Uterus (tissue), 4 donors: ENCODE measurements around the gene TMEM175. TPM values are rescaled to one million over a fixed set of nuclear protein-coding genes. Genes with fewer than 3 reads are reported as not detected.
"Not testable (repeated sequence)": the region's sequence is repeated elsewhere in the genome, so short reads cannot be mapped to it uniquely, and the experiment has no call there.

ENCODE experiments used
- DNase-seq, 2 donors: peaks; one replicate each; pipeline ENCODE4 v3.0.0-alpha.2; 2019 to 2020
- H3K27ac ChIP-seq, 2 donors: fragments of 200-600 bp; sonication (generic); 1 replicate in 1 of 2; 2 replicates in 1 of 2; pipeline ENCODE4 v1.5.1; 2016 to 2018
- H3K27me3 ChIP-seq, 2 donors: fragments of 200-600 bp; sonication (generic); one replicate each; pipeline ENCODE4 v1.5.1; 2018 to 2019; ENCODE audit warnings: control low read depth in 1 of 2
- H3K36me3 ChIP-seq, 2 donors: fragments of 200-600 bp; sonication (generic); one replicate each; pipeline ENCODE4 v1.5.1; 2019; ENCODE audit warnings: control low read depth in 1 of 2
- H3K4me1 ChIP-seq, 2 donors: fragments of 200-600 bp; sonication (generic); one replicate each; pipeline ENCODE4 v1.5.1; 2018 to 2019; ENCODE audit warnings: control low read depth in 1 of 2
- H3K4me3 ChIP-seq, 2 donors: fragments of 200-600 bp; sonication (generic); 1 replicate in 1 of 2; 2 replicates in 1 of 2; pipeline ENCODE4 v1.5.1; 2018 to 2019; ENCODE audit warnings: mild to moderate bottlenecking in 1 of 2
- H3K9me3 ChIP-seq, 2 donors: fragments of 200-600 bp; sonication (generic); one replicate each; pipeline ENCODE4 v1.5.1; 2019; ENCODE audit warnings: control low read depth in 1 of 2
- POLR2A ChIP-seq, 2 donors: fragments of 450-650 bp; IDR thresholded peaks; one replicate each; pipeline ENCODE4 v1.6.1; 2016; ENCODE audit warnings: antibody characterized with exemption in 2 of 2, mild to moderate bottlenecking in 1 of 2, moderate library complexity in 1 of 2
- intact Hi-C: fragments of 100-400 bp; cut with DNase I; formaldehyde crosslinking; loops from one replicate; pipeline ENCODE4 v1.15.1; 2023; ENCODE audit warnings: low total_unique reads
- total RNA-seq, 4 donors: library from RNA; depleted of rRNA in 3 of 4; stranded (reverse); fragments of >200 nt in 3 of 4; gene quantifications; one replicate each; pipeline versions ENCODE4 v1.1.0 to v1.2.4, GENCODE V29; 2014 to 2023
- TF ChIP-seq, protein P1 (sequence below), 4 experiments: fragments of 200-600 bp in 2 of 4; fragments of 450-650 bp in 2 of 4; sonication (generic) in 2 of 4; IDR thresholded peaks; one replicate each; pipeline ENCODE4 v1.5.1; 2016 to 2019; ENCODE audit warnings: antibody characterized with exemption in 4 of 4, mild to moderate bottlenecking in 2 of 4, moderate library complexity in 1 of 4
- donor health status: DM: yes; HTN: yes; CAD: no.

Gene TMEM175
- total RNA-seq, 4 donors from 2014 or later = 9.9 to 39.7 (median 26.3) TPM

GRCh38 chr4:917466-917865, 14.8 kb upstream of the TMEM175 start:
- Histone ChIP-seq H3K9me3 (no peaks in the 10 kb centered on the region), H3K4me1 (peaks cover 0 to 3% of the 10 kb centered on the region in 2 donors), H3K27ac (no peak overlapping the region), H3K36me3 (no peaks in the 10 kb centered on the region), H3K4me3 (no peak overlapping the region), H3K27me3 (no peaks in the 10 kb centered on the region)
- TF ChIP-seq POLR2A (IDR thresholded peaks at IDR 0.05) = no peak
- TF ChIP-seq, protein P1, sequence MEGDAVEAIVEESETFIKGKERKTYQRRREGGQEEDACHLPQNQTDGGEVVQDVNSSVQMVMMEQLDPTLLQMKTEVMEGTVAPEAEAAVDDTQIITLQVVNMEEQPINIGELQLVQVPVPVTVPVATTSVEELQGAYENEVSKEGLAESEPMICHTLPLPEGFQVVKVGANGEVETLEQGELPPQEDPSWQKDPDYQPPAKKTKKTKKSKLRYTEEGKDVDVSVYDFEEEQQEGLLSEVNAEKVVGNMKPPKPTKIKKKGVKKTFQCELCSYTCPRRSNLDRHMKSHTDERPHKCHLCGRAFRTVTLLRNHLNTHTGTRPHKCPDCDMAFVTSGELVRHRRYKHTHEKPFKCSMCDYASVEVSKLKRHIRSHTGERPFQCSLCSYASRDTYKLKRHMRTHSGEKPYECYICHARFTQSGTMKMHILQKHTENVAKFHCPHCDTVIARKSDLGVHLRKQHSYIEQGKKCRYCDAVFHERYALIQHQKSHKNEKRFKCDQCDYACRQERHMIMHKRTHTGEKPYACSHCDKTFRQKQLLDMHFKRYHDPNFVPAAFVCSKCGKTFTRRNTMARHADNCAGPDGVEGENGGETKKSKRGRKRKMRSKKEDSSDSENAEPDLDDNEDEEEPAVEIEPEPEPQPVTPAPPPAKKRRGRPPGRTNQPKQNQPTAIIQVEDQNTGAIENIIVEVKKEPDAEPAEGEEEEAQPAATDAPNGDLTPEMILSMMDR (IDR thresholded peaks at IDR 0.05) = no peak
- intact Hi-C loops = no loop called here
- no peak for DNase-seq

DNA sequence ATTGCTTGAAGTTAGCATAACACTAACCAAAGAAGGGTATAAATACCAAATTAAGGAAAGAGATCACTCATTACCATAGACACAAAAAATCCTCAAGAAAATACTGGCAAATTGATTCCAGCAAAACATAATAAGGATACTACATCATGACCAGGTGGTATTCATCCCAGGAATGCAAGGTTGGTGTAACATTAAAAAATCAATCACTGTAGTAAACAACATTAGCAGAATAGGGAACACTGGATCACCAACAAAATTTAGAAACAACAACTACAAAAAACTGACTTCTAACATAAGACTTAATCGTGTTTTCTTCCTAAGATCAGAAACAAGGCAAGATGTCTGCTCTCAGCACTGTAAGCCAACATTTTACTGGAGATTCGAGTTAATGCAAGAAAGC, 14.3 kb upstream of the TMEM175 start:
- DNase-seq = no peak
- TF ChIP-seq POLR2A (IDR thresholded peaks at IDR 0.05) = no peak
- TF ChIP-seq, protein P1 (IDR thresholded peaks at IDR 0.05) = no peak

DNA sequence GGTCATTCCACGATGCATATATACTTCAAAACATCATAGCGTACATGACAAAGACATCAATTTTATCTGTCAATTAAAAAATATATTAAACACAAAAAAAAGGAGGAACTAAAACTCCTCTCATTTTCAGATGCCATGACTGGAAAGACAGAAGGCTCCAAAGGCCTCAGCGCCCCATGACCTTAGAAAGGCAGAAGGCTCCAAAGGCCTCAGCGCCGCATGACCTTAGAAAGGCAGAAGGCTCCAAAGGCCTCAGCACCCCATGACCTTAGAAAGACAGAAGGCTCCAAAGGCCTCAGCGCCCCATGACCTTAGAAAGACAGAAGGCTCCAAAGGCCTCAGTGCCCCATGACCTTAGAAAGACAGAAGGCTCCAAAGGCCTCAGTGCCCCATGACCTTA, 13.7 kb upstream of the TMEM175 start:
- H3K27me3 ChIP-seq, H3K27ac ChIP-seq, H3K4me1 ChIP-seq, H3K4me3 ChIP-seq, H3K36me3 ChIP-seq, H3K9me3 ChIP-seq, intact Hi-C loops, DNase-seq: not testable (repeated sequence)

More for the DNA sequence above, 14.3 kb upstream of the TMEM175 start:
- H3K4me3 ChIP-seq = no peak overlapping the region
- no peaks in the 10 kb centered on the region for H3K36me3 ChIP-seq
- intact Hi-C loops = no loop called here
- H3K27me3 ChIP-seq = no peaks in the 10 kb centered on the region
- no peak overlapping the region for H3K27ac ChIP-seq
- peaks cover 0 to 3% of the 10 kb centered on the region in 2 donors for H3K4me1 ChIP-seq
- no peaks in the 10 kb centered on the region for H3K9me3 ChIP-seq

- peak in 1 of 2 donors; percentile 4 for DNase-seq
- H3K4me1 ChIP-seq, intact Hi-C loops, H3K4me3 ChIP-seq, H3K36me3 ChIP-seq, H3K27me3 ChIP-seq, H3K9me3 ChIP-seq: not testable (repeated sequence)
- H3K27ac ChIP-seq = peak overlapping the region in 1 of 2 donors; percentile 0
These were observed 13.1 kb upstream of the TMEM175 start for GRCh38 chr4:919004-919680.

- Histone ChIP-seq H3K4me1 (peaks cover 0 to 9% of the 10 kb centered on the region in 2 donors), H3K4me3 (no peak overlapping the region), H3K36me3 (no peaks in the 10 kb centered on the region), H3K27me3 (no peaks in the 10 kb centered on the region), H3K27ac (peak overlapping the region; percentile 40 to 72), H3K9me3 (no peaks in the 10 kb centered on the region)
- TF ChIP-seq POLR2A (IDR thresholded peaks at IDR 0.05) = no peak
- TF ChIP-seq, protein P1 (IDR thresholded peaks at IDR 0.05) = no peak
- intact Hi-C loops = no loop called here
- peak in 1 of 2 donors; percentile 8 for DNase-seq
These were observed 10.4 kb upstream of the TMEM175 start for GRCh38 chr4:921830-922331.

DNA sequence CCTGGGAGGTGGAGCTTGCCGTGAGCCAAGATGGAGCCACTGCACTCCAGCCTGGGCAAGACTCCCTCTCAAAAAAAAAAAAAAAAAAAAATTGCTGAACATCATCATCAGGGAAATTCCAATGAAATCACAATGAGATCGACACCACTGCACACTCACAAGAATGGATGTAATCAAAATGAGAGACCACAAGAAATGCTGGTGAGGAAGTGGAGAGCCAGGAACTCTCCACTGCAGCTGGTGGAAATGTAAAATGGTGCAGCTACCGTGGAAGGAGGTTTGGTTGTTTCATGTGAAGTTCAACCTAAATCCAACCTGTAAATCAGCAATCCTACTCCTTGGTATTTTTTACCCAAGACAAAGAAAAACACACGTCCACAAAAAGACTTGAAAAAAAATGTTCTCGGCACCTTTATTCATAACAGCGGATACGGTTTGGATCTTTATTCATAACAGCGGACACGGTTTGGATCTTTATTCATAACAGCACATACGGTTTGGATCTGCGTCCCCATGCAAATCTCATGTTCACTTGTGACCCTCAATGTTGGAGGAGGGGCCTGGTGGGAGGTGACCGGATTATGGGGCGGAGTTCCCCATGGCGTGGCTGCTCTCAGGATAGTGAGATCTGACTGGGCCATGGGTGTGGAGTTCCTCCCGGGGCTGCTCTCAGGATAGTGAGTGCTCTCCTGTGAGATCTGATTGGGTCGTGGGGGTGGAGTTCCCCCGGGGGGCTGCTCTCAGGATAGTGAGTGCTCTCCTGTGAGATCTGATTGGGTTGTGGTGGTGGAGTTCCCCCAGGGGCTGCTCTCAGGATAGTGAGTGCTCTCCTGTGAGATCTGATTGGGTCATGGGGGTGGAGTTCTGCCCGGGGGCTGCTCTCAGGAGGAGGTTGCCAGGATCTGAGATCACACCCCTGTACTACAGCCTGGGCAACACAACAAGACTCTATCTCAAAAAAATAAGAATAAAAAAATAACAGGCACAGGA, 7.9 kb upstream of the TMEM175 start:
- no peak overlapping the region for H3K4me3 ChIP-seq
- intact Hi-C loops = no loop called here
- DNase-seq = no peak
- H3K27ac ChIP-seq = peak overlapping the region in 1 of 2 donors; percentile 36
- H3K27me3 ChIP-seq = no peaks in the 10 kb centered on the region
- H3K36me3 ChIP-seq = no peaks in the 10 kb centered on the region
- peaks cover 0 to 9% of the 10 kb centered on the region in 2 donors for H3K4me1 ChIP-seq
- no peaks in the 10 kb centered on the region for H3K9me3 ChIP-seq
- TF ChIP-seq, protein P1 (IDR thresholded peaks at IDR 0.05) = no peak
- no peak for TF ChIP-seq POLR2A (IDR thresholded peaks at IDR 0.05)
